GM21528 (cell line): Measurements from ENCODE around the gene ZBTB12.
A peak's percentile ranks its signal among the peaks of the same experiment; 100 is the strongest.
"Not testable (repeated sequence)": the region's sequence is repeated elsewhere in the genome, so short reads cannot be mapped to it uniquely, and the experiment has no call there.

Experiments
- ATAC-seq: cut with Tn5 transposase; IDR thresholded peaks from one replicate; pipeline ENCODE4 v1.9.1; 2021; ENCODE audit warnings: mild to moderate bottlenecking, moderate library complexity; ENCODE audit not compliant: unreplicated experiment, low FRiP score

Gene ZBTB12

DNA sequence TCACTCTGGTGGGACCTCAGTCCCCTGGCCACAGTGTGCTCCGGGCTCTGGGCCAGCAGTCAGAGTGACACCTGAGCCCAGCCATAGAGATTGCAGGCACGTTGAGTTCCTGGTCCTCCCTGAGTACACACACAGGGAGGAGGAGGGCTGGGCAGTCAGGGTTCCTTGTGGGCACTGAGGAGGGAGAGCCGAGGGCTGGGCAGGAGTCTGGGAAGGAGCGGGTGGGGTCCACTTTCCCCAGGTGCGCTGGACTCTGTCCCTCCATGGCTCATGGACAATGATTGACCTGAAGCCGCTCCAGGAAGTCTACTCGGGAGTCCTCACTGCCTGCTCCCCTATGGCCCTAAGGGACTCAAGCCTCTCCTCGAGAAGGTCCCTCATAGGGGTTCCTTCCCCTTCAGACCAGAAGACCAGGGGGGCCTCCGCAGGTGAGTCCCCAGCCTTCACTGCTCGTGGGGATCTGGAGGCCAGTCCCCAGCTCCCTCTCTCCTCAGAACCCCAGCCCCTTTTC lies 24.2 kb downstream of the ZBTB12 start:
- no peak for ATAC-seq

- no peak for ATAC-seq
Measured at GRCh38 chr6:31877125-31877650, 24.7 kb downstream of the ZBTB12 start.

DNA sequence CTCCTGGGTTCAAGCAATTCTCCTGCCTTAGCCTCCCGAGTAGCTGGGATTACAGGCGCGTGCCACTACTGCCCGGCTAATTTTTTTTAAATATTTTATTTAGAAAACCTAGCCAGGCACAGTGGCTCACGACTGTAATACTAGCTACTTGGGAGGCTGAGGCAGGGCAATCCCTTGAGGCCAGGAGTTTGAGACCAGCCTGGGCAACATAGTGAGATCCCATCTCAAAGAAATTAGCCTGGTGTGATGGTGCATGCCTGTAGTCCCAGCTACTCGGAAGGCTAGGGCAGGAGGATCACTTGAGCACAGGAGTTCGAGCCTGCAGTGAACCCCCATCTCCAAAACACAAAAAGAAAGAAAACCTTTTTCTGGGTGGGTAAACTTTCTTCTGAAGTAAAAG lies 25.5 kb downstream of the ZBTB12 start:
- no peak for ATAC-seq

DNA sequence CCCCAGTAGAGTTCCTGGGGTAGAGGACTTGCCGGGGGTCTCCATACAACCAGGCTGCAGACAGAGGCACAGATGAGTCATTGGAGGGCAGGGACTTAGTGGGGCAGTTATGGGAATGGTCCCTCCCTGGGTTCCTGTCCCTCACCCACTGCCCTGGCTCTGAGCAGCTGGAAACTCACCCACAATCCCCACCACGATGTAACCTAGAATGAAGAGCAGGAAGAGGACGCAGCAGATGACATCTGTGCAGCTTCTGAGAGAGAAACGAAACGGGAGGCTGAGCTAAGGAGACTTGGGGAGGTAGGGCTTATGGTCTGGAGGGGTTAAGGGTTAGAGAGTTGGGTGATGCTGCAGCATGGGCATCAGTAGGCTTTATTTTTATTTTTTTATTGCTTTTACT lies 26.0 kb downstream of the ZBTB12 start:
- ATAC-seq: no peak

GRCh38 chr6:31874836-31875572 lies 26.9 kb downstream of the ZBTB12 start:
- no peak for ATAC-seq

- no peak for ATAC-seq
Measured at GRCh38 chr6:31874084-31874670, 27.7 kb downstream of the ZBTB12 start.

- no peak for ATAC-seq
Measured at GRCh38 chr6:31871046-31871659, 30.7 kb downstream of the ZBTB12 start.

- ATAC-seq: no peak
Measured at GRCh38 chr6:31870385-31870921, 31.4 kb downstream of the ZBTB12 start.

DNA sequence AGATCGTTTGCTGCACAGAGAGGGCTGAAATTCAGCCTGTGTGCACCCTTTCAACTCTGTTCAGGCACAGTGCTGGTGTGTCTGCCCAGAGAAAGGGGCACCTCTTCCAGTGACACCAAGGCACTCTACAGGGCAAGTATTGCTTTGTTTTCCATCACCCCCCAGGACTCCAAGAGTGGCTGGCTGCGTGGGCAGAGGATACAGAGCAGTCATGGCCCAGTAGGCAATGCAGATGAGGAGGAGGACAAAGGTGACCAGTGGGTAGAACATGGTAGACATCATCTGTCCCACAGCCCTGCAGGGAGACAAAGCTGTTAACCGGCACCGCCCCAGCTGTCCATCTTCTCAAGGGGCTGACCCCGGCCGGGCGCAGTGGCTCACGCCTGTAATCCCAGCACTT lies 32.5 kb downstream of the ZBTB12 start:
- no peak for ATAC-seq

DNA sequence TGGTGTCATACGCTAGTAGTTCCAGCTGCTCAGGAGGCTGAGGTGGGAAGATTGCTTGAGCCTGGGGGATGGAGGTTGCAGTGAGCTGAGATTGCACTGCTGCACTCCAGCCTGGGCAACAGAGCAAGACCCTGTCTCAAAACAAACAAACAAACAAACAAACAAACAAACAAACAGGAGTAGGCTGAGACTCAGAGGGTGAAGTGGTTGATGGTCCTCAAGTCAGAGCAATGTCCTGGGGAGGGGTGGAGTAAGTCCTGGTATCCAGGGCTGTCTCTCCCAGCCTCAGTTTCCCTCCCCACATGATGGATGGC lies 33.3 kb downstream of the ZBTB12 start:
- not testable (repeated sequence) for ATAC-seq

GRCh38 chr6:31865205-31866118 lies 36.4 kb downstream of the ZBTB12 start:
- ATAC-seq: no peak

DNA sequence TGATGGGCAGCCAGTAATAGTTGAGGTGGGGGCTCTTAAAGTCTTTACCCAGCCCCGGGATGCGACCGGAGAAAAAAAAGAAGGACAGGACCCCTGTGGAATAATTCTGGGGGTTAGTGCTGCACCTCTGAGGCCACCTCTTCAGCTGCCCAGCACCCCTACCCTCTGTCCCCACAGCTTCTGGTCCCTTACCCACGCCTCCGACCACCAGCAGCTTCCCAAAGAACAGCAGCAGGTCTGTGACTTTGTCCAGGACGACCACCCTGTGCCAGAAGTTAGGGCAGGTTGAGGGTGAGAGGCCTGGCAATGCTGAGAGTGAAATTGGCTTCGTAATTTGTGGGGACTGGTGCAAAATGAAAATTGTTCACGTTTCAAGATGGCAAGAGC lies 37.1 kb downstream of the ZBTB12 start:
- ATAC-seq: no peak

GRCh38 chr6:31864123-31864562 lies 37.7 kb downstream of the ZBTB12 start:
- ATAC-seq: not testable (repeated sequence)

DNA sequence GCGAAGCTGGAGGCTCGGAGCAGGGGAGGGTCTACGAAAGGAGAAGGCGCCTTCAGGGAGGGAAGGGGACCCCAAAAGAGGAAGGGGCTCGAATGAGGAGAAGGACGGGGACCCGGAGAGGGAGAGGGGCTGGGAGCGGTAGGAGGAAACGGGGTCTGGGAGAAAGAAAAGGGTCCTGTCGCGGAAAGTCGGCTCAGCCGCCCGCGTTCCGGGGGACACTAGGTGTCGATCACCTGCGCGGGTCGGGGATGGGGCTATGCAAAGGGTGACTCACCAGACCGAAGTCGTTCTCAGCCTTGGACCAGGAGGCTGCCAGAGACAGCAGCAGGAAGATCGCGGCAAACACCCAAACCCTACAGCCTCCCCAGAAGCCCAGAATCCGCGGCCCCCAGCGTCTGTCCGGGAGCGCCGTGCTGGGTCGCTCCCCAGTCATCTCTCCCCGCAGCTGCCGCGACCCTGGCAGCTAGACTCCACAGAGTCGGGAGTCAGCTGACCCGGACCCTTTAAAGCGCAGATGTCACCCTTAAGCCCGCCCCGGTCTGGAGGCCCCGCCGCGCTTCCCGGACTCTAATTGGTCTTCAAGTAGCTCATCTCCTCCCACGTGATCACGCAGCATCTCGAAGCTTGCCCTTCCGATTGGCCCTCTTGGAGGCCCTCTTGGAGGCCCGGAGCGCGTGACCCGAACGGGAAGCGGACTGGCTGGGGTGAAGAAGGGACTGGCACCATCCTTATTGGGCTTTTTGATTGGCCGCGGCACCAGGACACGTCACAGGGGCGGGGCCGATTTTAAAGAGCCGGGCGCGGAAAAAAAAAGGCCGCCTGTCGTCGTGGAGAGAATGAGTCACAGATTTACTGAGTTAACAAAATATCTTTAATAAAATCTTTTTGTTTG lies 39.3 kb downstream of the ZBTB12 start, which contains the start of gene NEU1:
TSS of gene NEU1 (minus strand) at position 478 of the 892 bp plus-strand sequence. CDS start at position 433, 45 bp downstream.
- ATAC-seq: peak; percentile 86

GRCh38 chr6:31861919-31862343 lies 40.0 kb downstream of the ZBTB12 start:
- no peak for ATAC-seq

- ATAC-seq: no peak
Measured at GRCh38 chr6:31861150-31861549, 40.7 kb downstream of the ZBTB12 start.

- ATAC-seq: no peak
Measured at GRCh38 chr6:31860349-31860748, 41.5 kb downstream of the ZBTB12 start.

- no peak for ATAC-seq
Measured at GRCh38 chr6:31859923-31860322, 42.0 kb downstream of the ZBTB12 start.

GRCh38 chr6:31858707-31859106 lies 43.2 kb downstream of the ZBTB12 start:
- ATAC-seq: no peak
